HepG2 (cell line): ENCODE measurements around the gene PSORS1C1. TPM values are rescaled to one million over a fixed set of nuclear protein-coding genes. Genes with fewer than 3 reads are reported as not detected.
A peak's percentile ranks its signal among the peaks of the same experiment; 100 is the strongest.

Source experiments
- ATAC-seq: fragments of 200-7000 bp; cut with Tn5 transposase; 3 replicates; pipeline ENCODE4 v1.9.1; 2020; ENCODE audit warnings: mild to moderate bottlenecking, moderate library complexity
- BruUV-seq: library from RNA; stranded (reverse); fragments of 400-500 nt; replicated peaks from 2 replicates; lab custom pipeline; 2021; lab: Mats Ljungman, UMichigan
- CTCF ChIA-PET: fragments of 300-600 bp; formaldehyde crosslinking; extraction: SDS; loops from one replicate; lab custom pipeline; 2021; ENCODE audit warnings: low total read pairs, inconsistent platforms, low intra/inter-chr PET ratio; lab: Yijun Ruan, JAX
- POLR2A ChIA-PET: fragments of 350-600 bp; sonication (Branson Sonifier 250); formaldehyde crosslinking; loops from one replicate; lab custom pipeline; 2020; ENCODE audit warnings: antibody characterized with exemption, inconsistent platforms; lab: Yijun Ruan, JAX
- DNase-seq: peaks from one replicate; pipeline ENCODE4 v3.0.0-alpha.2; 2015; ENCODE audit warnings: low spot score
- FAIRE-seq: peaks from 3 replicates; lab custom pipeline; 2011; peaks lifted over from hg19 to GRCh38; lab: Jason Lieb, UNC
- H2AFZ ChIP-seq: one replicate; pipeline ENCODE4 v1.6.1; 2011; ENCODE audit warnings: low read length, inconsistent platforms
- H3K27ac ChIP-seq: fragments of 300-600 bp; 3 replicates; pipeline ENCODE4 v1.8.0; 2011; ENCODE audit warnings: mixed run types, mild to moderate bottlenecking, mixed read lengths, low read length, inconsistent platforms; ENCODE audit not compliant: insufficient read depth; ENCODE audit errors: extremely low read length
- H3K27me3 ChIP-seq, 2 experiments: fragments of 200-600 bp in 1 of 2; 2 replicates in 1 of 2; 3 replicates in 1 of 2; pipeline versions ENCODE4 v1.6.0 to v1.8.0; 2011; ENCODE audit warnings: low read length in 2 of 2, mild to moderate bottlenecking in 2 of 2, moderate library complexity in 2 of 2, inconsistent platforms in 1 of 2; ENCODE audit not compliant: insufficient read depth in 2 of 2, control insufficient read depth in 1 of 2
- H3K36me3 ChIP-seq, 2 experiments: fragments of 200-600 bp in 1 of 2; replicated peaks in 1 of 2; 2 replicates in 1 of 2; 3 replicates in 1 of 2; pipeline versions ENCODE4 v1.5.1 to v1.8.0; 2011; ENCODE audit warnings: low read length in 2 of 2, inconsistent platforms in 1 of 2; ENCODE audit not compliant: insufficient read depth in 2 of 2, control insufficient read depth in 1 of 2
- H3K4me1 ChIP-seq: 2 replicates; pipeline ENCODE4 v1.5.1; 2012; ENCODE audit warnings: low read length, inconsistent platforms; ENCODE audit not compliant: insufficient read depth
- H3K4me2 ChIP-seq: 2 replicates; pipeline ENCODE4 v1.6.0; 2011; ENCODE audit warnings: low read depth, low read length, inconsistent platforms
- H3K4me3 ChIP-seq, 3 experiments: fragments of 200-600 bp in 1 of 3; sonication (generic), shearing (Covaris generic) in 1 of 3; replicated peaks in 1 of 3; 2 replicates each; pipeline ENCODE4 v1.5.1; 2011 to 2016; ENCODE audit warnings: low read length in 3 of 3, inconsistent platforms in 2 of 3, low read depth in 2 of 3, mild to moderate bottlenecking in 2 of 3, control low read depth in 1 of 3, mixed read lengths in 1 of 3; ENCODE audit not compliant: insufficient read depth in 1 of 3
- H3K79me2 ChIP-seq: one replicate; pipeline ENCODE4 v1.6.1; 2011; ENCODE audit warnings: low read length, inconsistent platforms; ENCODE audit not compliant: insufficient read depth
- H3K9ac ChIP-seq: 2 replicates; pipeline ENCODE4 v1.6.0; 2011; ENCODE audit warnings: mild to moderate bottlenecking, low read depth, low read length, inconsistent platforms; ENCODE audit not compliant: insufficient read depth
- H3K9me3 ChIP-seq: 2 replicates; pipeline ENCODE4 v1.5.1; 2012; ENCODE audit warnings: mild to moderate bottlenecking, low read length
- H4K20me1 ChIP-seq: 2 replicates; pipeline ENCODE4 v1.6.0; 2011; ENCODE audit warnings: inconsistent platforms, mild to moderate bottlenecking, low read length, moderate library complexity; ENCODE audit not compliant: insufficient read depth
- AGO2 ChIP-seq: fragments of 200-400 bp; formaldehyde crosslinking; optimal IDR thresholded peaks from 2 replicates; pipeline ENCODE3; 2017; ENCODE audit warnings: mild to moderate bottlenecking, low read depth, low read length, moderate library complexity
- GMEB2 ChIP-seq: IDR thresholded peaks from 2 replicates; pipeline ENCODE4 v1.6.1; 2016; ENCODE audit warnings: missing biosample characterization, missing genetic modification reagents, low read depth
- GTF3A ChIP-seq: sonication (generic); formaldehyde crosslinking; conservative IDR thresholded peaks from 2 replicates; pipeline ENCODE4 v1.4.0; 2020; ENCODE audit warnings: mild to moderate bottlenecking, missing genetic modification reagents
- HNF1B ChIP-seq: sonication (generic); formaldehyde crosslinking; IDR thresholded peaks from 2 replicates; pipeline ENCODE4 v1.5.1; 2020; ENCODE audit warnings: mild to moderate bottlenecking, moderate library complexity, missing genetic modification reagents
- HNRNPLL ChIP-seq: fragments of 200-400 bp; formaldehyde crosslinking; IDR thresholded peaks from 2 replicates; pipeline ENCODE4 v1.6.1; 2017; ENCODE audit warnings: mild to moderate bottlenecking, low read depth, low read length; ENCODE audit not compliant: poor library complexity, severe bottlenecking
- ISX ChIP-seq: sonication (generic); formaldehyde crosslinking; conservative IDR thresholded peaks from 2 replicates; pipeline ENCODE4 v1.5.0; 2020; ENCODE audit warnings: missing genetic modification reagents
- NFYC ChIP-seq: IDR thresholded peaks from 2 replicates; pipeline ENCODE4 v1.6.1; 2016; ENCODE audit warnings: missing genetic modification reagents, missing compliant biosample characterization
- PAF1 ChIP-seq: IDR thresholded peaks from 2 replicates; pipeline ENCODE4 v1.6.1; 2016; ENCODE audit warnings: missing genetic modification reagents, missing compliant biosample characterization
- PBX2 ChIP-seq: IDR thresholded peaks from 2 replicates; pipeline ENCODE4 v1.6.1; 2016; ENCODE audit warnings: control low read depth
- SALL1 ChIP-seq: sonication (generic); formaldehyde crosslinking; IDR thresholded peaks from 2 replicates; pipeline ENCODE4 v1.8.0; 2022; ENCODE audit warnings: mild to moderate bottlenecking, missing genetic modification reagents
- ZNF12 ChIP-seq: sonication (generic); formaldehyde crosslinking; IDR thresholded peaks from 2 replicates; pipeline ENCODE4 v1.5.0; 2020; ENCODE audit warnings: missing genetic modification reagents
- ZNF589 ChIP-seq: sonication (generic); formaldehyde crosslinking; conservative IDR thresholded peaks from 2 replicates; pipeline ENCODE4 v1.8.0; 2022; ENCODE audit warnings: mild to moderate bottlenecking, moderate library complexity, missing genetic modification reagents
- ZNF709 ChIP-seq: sonication (generic); formaldehyde crosslinking; IDR thresholded peaks from 2 replicates; pipeline ENCODE4 v1.5.0; 2020; ENCODE audit warnings: mild to moderate bottlenecking, missing genetic modification reagents
- ZNF792 ChIP-seq: IDR thresholded peaks from 2 replicates; pipeline ENCODE4 v1.6.1; 2016
- WGBS: methylation state at CpG from one replicate; pipeline ENCODE4 v1.1.6; 2017; ENCODE audit warnings: low lambda C conversion rate; 5-methylcytosine and 5-hydroxymethylcytosine counted together
- in situ Hi-C: cut with HindIII; loops from 2 replicates; pipeline ENCODE4 v1.10.0; 2017; ENCODE audit warnings: low pct_unique_long_range_greater_than_20kb; ENCODE audit not compliant: extremely low pct_ligation_motif_present
- intact Hi-C: fragments of 100-400 bp; cut with micrococcal nuclease; formaldehyde crosslinking; loops from one replicate; pipeline ENCODE4 v1.10.0; 2022; ENCODE audit not compliant: unreplicated experiment
- polyA plus RNA-seq, 8 experiments: library from polyadenylated mRNA; depleted of rRNA in 3 of 8; stranded (reverse) in 7 of 8; unstranded in 1 of 8; fragments of >200 nt; fragmentation: Illumina TruSeq in 4 of 8; extraction: Trizol in 4 of 8; gene quantifications; 2 replicates each; pipeline versions ENCODE4 v1.2.1 to v1.2.3, GENCODE V29; 2011 to 2016; ENCODE audit warnings: low read depth in 4 of 8, missing spikeins in 1 of 8, mixed read lengths in 1 of 8; ENCODE audit not compliant: insufficient read depth in 1 of 8
- total RNA-seq, 5 experiments: library from RNA; depleted of rRNA; stranded (reverse); fragments of >200 nt; fragmentation: Illumina TruSeq; extraction: Trizol; gene quantifications; 2 replicates each; pipeline ENCODE4 v1.2.3, GENCODE V29; 2016; ENCODE audit warnings: low read depth in 1 of 5

PSORS1C1 gene
- total and polyA plus RNA-seq, 2 of the 13 experiments (the other 11 are each of a cell fraction or from before 2014, with no cell fraction given): 0.01 to 0.02 TPM

- H3K36me3 ChIP-seq: peaks cover 11 to 48% of the 10 kb centered on the region in 2 experiments
- no peaks in the 10 kb centered on the region for H3K27me3 ChIP-seq
- H3K27ac ChIP-seq: no peak overlapping the region
- in situ Hi-C loops (no loop called here), intact Hi-C loops (no loop called here)
- WGBS: 97% methylated on average over 8 of the region's 8 CpGs
- DNase-seq (no peak), FAIRE-seq (no peak), ATAC-seq (no peak)
- H3K4me1 ChIP-seq: peaks cover 22% of the 10 kb centered on the region
- no peak for TF ChIP-seq PBX2 (CRISPR knock-in tag)
- no peak for TF ChIP-seq HNF1B (CRISPR knock-in tag)
- no peak for TF ChIP-seq GTF3A (CRISPR knock-in tag)
- no peak for TF ChIP-seq PAF1 (CRISPR knock-in tag)
- TF ChIP-seq SALL1 (CRISPR knock-in tag): no peak
- H4K20me1 ChIP-seq: peaks cover 4% of the 10 kb centered on the region; the same call in 1 of the 2 replicates
- H3K4me2 ChIP-seq: no peak overlapping the region
- H3K4me3 ChIP-seq: no peak overlapping the region
- CTCF ChIA-PET: no interaction called here
- no peak overlapping the region for H2AFZ ChIP-seq
- peaks cover 44% of the 10 kb centered on the region for H3K79me2 ChIP-seq
- no TSS peak for BruUV-seq
- no peak overlapping the region for H3K9ac ChIP-seq
- no peaks in the 10 kb centered on the region for H3K9me3 ChIP-seq
- POLR2A ChIA-PET: no interaction called here
Measured at GRCh38 chr6:31179896-31180295, 65.3 kb downstream of the PSORS1C1 start.

- no peak for ATAC-seq
- no peak for DNase-seq
- H2AFZ ChIP-seq: no peak overlapping the region
- FAIRE-seq: no peak
- 98% methylated on average over 26 of the region's 26 CpGs for WGBS
- H3K4me2 ChIP-seq: no peak overlapping the region
- no peak overlapping the region for H3K27ac ChIP-seq
- H3K36me3 ChIP-seq: peaks cover 10 to 42% of the 10 kb centered on the region in 2 experiments
- no TSS peak for BruUV-seq
- H3K27me3 ChIP-seq: no peaks in the 10 kb centered on the region
- ChIA-PET POLR2A (no interaction called here), CTCF (no interaction called here)
- in situ Hi-C loops (no loop called here), intact Hi-C loops (no loop called here)
- peaks cover 4% of the 10 kb centered on the region; the same call in 1 of the 2 replicates for H4K20me1 ChIP-seq
- no peak overlapping the region for H3K4me3 ChIP-seq
- H3K9me3 ChIP-seq: no peaks in the 10 kb centered on the region
- H3K4me1 ChIP-seq: peaks cover 22% of the 10 kb centered on the region
- peaks cover 50% of the 10 kb centered on the region for H3K79me2 ChIP-seq
- no peak overlapping the region for H3K9ac ChIP-seq
- TF ChIP-seq ISX: no peak
- no peak for TF ChIP-seq ZNF589 (CRISPR knock-in tag)
- no peak for TF ChIP-seq HNRNPLL
- no peak for TF ChIP-seq ZNF792 (CRISPR knock-in tag)
- TF ChIP-seq ZNF12 (CRISPR knock-in tag): no peak
- TF ChIP-seq AGO2: peak; percentile 16
- no peak for TF ChIP-seq ZNF709 (CRISPR knock-in tag)
- TF ChIP-seq GMEB2: no peak
- peak; percentile 30; the same call in 1 of the 2 replicates for TF ChIP-seq NFYC (CRISPR knock-in tag)
Measured at GRCh38 chr6:31180500-31180899, 65.9 kb downstream of the PSORS1C1 start.
